PFSK-1 (cell line): ENCODE measurements around the gene HAUS6.

Experiments used
- POLR2AphosphoS5 ChIP-seq: IDR thresholded peaks from 2 replicates; pipeline ENCODE4 v1.6.1; 2012; ENCODE audit warnings: low read depth, mild to moderate bottlenecking, control low read depth, low read length, moderate library complexity
- TF ChIP-seq, protein P1 (sequence below), 2 experiments: IDR thresholded peaks; 2 replicates each; pipeline versions ENCODE4 v1.6.1 to v1.8.0; 2011 to 2012; ENCODE audit warnings: low read depth in 2 of 2, low read length in 2 of 2, control low read depth in 1 of 2, inconsistent platforms in 1 of 2, mild to moderate bottlenecking in 1 of 2, moderate library complexity in 1 of 2; ENCODE audit not compliant: insufficient read depth in 1 of 2

DNA sequence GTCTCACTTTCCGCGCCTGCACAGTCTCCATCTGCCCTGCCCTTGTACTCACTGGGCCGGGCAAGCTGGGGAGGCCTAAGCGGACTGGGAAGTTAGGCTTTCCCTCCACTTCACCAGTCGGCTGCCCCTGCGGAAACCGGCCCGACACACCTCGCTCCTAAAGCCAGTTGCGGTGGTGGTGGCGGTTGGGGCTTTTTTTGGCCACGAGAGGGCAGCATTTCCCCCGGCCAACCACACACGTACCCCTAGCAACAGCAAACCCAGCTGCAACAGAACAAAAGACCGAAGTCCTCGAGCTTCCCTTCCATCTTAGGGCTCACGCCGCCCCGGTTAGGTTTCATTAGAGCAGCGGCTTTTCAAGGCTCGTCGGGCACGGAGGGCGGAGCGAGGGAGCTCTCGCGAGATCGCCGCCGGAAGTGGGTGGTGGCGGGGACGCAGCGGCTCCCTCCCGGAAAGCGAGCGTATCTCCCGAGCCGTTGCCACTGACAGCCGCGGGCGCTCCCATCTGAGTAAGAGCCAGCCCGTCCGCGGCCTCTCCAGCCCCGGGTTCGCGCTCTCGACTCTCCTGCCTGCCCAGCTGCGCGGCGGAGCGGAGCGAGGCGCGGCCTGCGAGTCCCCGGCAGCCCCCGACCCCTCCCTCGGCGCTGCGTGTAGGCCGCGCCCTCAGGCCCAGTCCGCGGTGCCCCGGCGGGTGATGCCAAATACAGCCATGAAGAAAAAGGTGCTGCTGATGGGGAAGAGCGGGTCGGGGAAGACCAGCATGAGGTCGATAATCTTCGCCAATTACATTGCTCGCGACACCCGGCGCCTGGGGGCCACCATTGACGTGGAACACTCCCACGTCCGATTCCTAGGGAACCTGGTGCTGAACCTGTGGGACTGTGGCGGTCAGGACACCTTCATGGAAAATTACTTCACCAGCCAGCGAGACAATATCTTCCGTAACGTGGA, 53.5 kb downstream of the HAUS6 start, which contains the start of gene RRAGA:
- peak; percentile 65 for TF ChIP-seq POLR2AphosphoS5
- TF ChIP-seq, protein P1, sequence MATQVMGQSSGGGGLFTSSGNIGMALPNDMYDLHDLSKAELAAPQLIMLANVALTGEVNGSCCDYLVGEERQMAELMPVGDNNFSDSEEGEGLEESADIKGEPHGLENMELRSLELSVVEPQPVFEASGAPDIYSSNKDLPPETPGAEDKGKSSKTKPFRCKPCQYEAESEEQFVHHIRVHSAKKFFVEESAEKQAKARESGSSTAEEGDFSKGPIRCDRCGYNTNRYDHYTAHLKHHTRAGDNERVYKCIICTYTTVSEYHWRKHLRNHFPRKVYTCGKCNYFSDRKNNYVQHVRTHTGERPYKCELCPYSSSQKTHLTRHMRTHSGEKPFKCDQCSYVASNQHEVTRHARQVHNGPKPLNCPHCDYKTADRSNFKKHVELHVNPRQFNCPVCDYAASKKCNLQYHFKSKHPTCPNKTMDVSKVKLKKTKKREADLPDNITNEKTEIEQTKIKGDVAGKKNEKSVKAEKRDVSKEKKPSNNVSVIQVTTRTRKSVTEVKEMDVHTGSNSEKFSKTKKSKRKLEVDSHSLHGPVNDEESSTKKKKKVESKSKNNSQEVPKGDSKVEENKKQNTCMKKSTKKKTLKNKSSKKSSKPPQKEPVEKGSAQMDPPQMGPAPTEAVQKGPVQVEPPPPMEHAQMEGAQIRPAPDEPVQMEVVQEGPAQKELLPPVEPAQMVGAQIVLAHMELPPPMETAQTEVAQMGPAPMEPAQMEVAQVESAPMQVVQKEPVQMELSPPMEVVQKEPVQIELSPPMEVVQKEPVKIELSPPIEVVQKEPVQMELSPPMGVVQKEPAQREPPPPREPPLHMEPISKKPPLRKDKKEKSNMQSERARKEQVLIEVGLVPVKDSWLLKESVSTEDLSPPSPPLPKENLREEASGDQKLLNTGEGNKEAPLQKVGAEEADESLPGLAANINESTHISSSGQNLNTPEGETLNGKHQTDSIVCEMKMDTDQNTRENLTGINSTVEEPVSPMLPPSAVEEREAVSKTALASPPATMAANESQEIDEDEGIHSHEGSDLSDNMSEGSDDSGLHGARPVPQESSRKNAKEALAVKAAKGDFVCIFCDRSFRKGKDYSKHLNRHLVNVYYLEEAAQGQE (IDR thresholded peaks at IDR 0.05; ENCODE audit: insufficient read depth in 1 of 2, low read depth in 2 of 2, low read length in 2 of 2), result 0 out of 4 replicates have a peak, but pooled peaks of 1 of the 2 experiments have one; percentile 26
